Subcutaneous preadipocyte (primary cell): ENCODE measurements around the gene GEMIN5. TPM values are rescaled to one million over a fixed set of nuclear protein-coding genes. Genes with fewer than 3 reads are reported as not detected.

Experiments used
- total RNA-seq: library from RNA; depleted of rRNA; stranded (reverse); fragments of >200 nt; gene quantifications from 2 replicates; pipeline ENCODE4 v1.2.3, GENCODE V29; 2012

GEMIN5 gene, protein sequence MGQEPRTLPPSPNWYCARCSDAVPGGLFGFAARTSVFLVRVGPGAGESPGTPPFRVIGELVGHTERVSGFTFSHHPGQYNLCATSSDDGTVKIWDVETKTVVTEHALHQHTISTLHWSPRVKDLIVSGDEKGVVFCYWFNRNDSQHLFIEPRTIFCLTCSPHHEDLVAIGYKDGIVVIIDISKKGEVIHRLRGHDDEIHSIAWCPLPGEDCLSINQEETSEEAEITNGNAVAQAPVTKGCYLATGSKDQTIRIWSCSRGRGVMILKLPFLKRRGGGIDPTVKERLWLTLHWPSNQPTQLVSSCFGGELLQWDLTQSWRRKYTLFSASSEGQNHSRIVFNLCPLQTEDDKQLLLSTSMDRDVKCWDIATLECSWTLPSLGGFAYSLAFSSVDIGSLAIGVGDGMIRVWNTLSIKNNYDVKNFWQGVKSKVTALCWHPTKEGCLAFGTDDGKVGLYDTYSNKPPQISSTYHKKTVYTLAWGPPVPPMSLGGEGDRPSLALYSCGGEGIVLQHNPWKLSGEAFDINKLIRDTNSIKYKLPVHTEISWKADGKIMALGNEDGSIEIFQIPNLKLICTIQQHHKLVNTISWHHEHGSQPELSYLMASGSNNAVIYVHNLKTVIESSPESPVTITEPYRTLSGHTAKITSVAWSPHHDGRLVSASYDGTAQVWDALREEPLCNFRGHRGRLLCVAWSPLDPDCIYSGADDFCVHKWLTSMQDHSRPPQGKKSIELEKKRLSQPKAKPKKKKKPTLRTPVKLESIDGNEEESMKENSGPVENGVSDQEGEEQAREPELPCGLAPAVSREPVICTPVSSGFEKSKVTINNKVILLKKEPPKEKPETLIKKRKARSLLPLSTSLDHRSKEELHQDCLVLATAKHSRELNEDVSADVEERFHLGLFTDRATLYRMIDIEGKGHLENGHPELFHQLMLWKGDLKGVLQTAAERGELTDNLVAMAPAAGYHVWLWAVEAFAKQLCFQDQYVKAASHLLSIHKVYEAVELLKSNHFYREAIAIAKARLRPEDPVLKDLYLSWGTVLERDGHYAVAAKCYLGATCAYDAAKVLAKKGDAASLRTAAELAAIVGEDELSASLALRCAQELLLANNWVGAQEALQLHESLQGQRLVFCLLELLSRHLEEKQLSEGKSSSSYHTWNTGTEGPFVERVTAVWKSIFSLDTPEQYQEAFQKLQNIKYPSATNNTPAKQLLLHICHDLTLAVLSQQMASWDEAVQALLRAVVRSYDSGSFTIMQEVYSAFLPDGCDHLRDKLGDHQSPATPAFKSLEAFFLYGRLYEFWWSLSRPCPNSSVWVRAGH (N-terminal part only)
- total RNA-seq: 18.7 and 33.8 TPM in 2 replicates

DNA sequence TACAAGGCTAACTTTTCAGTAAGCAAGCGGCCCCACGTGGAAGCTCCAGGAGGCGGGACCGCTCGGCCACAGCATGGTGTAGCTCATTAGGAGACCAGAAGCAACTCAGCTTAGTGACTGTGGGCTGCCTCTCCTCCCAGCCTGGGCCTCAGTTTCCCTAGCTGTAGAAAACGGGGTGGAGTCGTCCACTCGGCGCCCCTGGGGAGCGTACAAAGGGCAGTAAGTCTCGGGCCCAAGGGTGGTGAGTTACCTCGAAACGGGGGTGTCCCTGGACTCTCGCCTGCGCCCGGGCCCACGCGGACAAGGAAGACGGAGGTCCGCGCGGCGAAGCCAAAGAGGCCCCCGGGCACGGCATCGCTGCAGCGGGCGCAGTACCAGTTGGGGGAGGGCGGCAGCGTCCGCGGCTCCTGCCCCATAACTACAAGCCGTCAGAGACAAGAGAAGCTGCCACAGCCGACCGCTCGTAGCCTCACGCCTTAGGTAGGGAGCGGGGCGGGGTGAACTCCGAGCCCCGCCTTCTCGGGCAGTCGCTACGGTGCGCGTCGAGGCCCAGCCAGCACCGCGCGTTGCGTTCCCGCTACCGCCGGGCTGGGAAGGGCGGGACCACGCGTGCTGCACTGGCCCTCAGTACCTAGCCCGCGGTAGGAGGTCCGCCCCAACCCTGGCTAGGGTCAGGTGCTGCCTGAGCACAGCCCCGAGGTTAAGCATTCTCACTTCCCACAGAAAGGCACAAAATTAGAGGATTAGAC is at the start of gene GEMIN5:
Gene GEMIN5, minus strand, starts transcription at position 494 of the 749 bp plus-strand sequence. Its CDS starts 78 bp downstream, at position 416.

GRCh38 chr5:154940772-154941620 is 3.0 kb upstream of the GEMIN5 start, which contains the start of gene MRPL22:
Gene MRPL22, plus strand, starts transcription at chr5:154941073. Its CDS starts 38 bp downstream, at chr5:154941111.

GRCh38 chr5:154858297-154858971 is 79.6 kb downstream of the GEMIN5 start, which contains the start of gene CNOT8:
Gene CNOT8, plus strand, starts transcription at chr5:154858627. Its CDS starts 4,652 bp downstream, at chr5:154863279.

GRCh38 chr5:154850255-154851062 is 87.6 kb downstream of the GEMIN5 start, which contains the start of gene FAXDC2:
Gene FAXDC2, minus strand, starts transcription at chr5:154850603. Its CDS starts 12,425 bp downstream, at chr5:154838178.

Other genes starting within 250 kb of the GEMIN5 start
- 113 and 173 TPM in 2 replicates for gene LARP1, start 182.8 kb downstream of the GEMIN5 start, total RNA-seq
- 3.1 and 7.3 TPM in 2 replicates for gene FAXDC2, start 87.6 kb downstream of the GEMIN5 start, total RNA-seq
- gene CNOT8, start 79.6 kb downstream of the GEMIN5 start, total RNA-seq: 30.1 and 34.4 TPM in 2 replicates
- gene MRPL22, start 2.9 kb upstream of the GEMIN5 start, total RNA-seq: 18.0 and 20.9 TPM in 2 replicates
- gene KIF4B, start 75.5 kb upstream of the GEMIN5 start, total RNA-seq: under 0.01 TPM in 1 of 2 replicates, not detected in the other